NCI-H345 treated with DMSO at 0.1 percent for 48 hours (cell line): ENCODE measurements around the gene SUSD4.

Experiments
- DNase-seq: peaks from one replicate; lab custom pipeline; 2025; ENCODE audit not compliant: unreplicated experiment; lab: John Stamatoyannopoulos, UW

Gene SUSD4

GRCh38 chr1:223216531-223217205 lies 147.3 kb downstream of the SUSD4 start:
- no peak for DNase-seq

GRCh38 chr1:223216074-223216473 lies 147.9 kb downstream of the SUSD4 start:
- no peak for DNase-seq

GRCh38 chr1:223215026-223215425 lies 148.9 kb downstream of the SUSD4 start:
- no peak for DNase-seq

GRCh38 chr1:223214261-223214807 lies 149.6 kb downstream of the SUSD4 start:
- no peak for DNase-seq

GRCh38 chr1:223212441-223212840 lies 151.5 kb downstream of the SUSD4 start:
- DNase-seq, result no peak

- no peak for DNase-seq
These were observed 152.5 kb downstream of the SUSD4 start for GRCh38 chr1:223211323-223211985.

GRCh38 chr1:223210788-223211120 lies 153.2 kb downstream of the SUSD4 start:
- DNase-seq, result no peak

GRCh38 chr1:223209992-223210787 lies 153.8 kb downstream of the SUSD4 start:
- DNase-seq, result no peak

GRCh38 chr1:223209293-223209898 lies 154.6 kb downstream of the SUSD4 start:
- DNase-seq, result no peak

- DNase-seq, result no peak
These were observed 155.6 kb downstream of the SUSD4 start for GRCh38 chr1:223208164-223209076.

GRCh38 chr1:223207293-223208066 lies 156.5 kb downstream of the SUSD4 start:
- no peak for DNase-seq

- no peak for DNase-seq
These were observed 159.6 kb downstream of the SUSD4 start for GRCh38 chr1:223204424-223204823.

GRCh38 chr1:223203694-223204093 lies 160.3 kb downstream of the SUSD4 start:
- DNase-seq, result no peak

- DNase-seq, result no peak
These were observed 161.0 kb downstream of the SUSD4 start for GRCh38 chr1:223203034-223203408.

- DNase-seq, result peak; percentile 47
These were observed 161.5 kb downstream of the SUSD4 start for GRCh38 chr1:223202376-223203033.

GRCh38 chr1:223201967-223202366 lies 162.0 kb downstream of the SUSD4 start:
- peak; percentile 47 for DNase-seq

- DNase-seq, result no peak
These were observed 163.1 kb downstream of the SUSD4 start for GRCh38 chr1:223200903-223201302.

- DNase-seq, result no peak
These were observed 164.8 kb downstream of the SUSD4 start for GRCh38 chr1:223199094-223199647.

GRCh38 chr1:223198628-223198965 lies 165.4 kb downstream of the SUSD4 start:
- no peak for DNase-seq
